Suppressor macrophage treated with lipopolysaccharide for 1 hour (primary cell): ENCODE measurements around the gene SREK1IP1.

Experiments used
- DNase-seq, 3 donors: peaks; one replicate each; pipeline ENCODE4 v3.0.0-alpha.2; 2020 to 2022

The SREK1IP1 gene

GRCh38 chr5:64768358-64769312 is at the start of gene SREK1IP1, which contains the start of gene CWC27:
Gene SREK1IP1 (minus strand): TSS chr5:64768691. CDS start chr5:64768517, 174 bp downstream.
Gene CWC27 (plus strand): TSS chr5:64768930. CDS start chr5:64769147, 217 bp downstream.
- DNase-seq = peak; percentile 90 to 92 (median 91)

GRCh38 chr5:64818245-64818644 is 49.8 kb upstream of the SREK1IP1 start:
- no peak for DNase-seq

- DNase-seq = no peak
Observed at GRCh38 chr5:64814073-64814472, 45.6 kb upstream of the SREK1IP1 start.

GRCh38 chr5:64811050-64811640 is 42.7 kb upstream of the SREK1IP1 start:
- DNase-seq = peak; percentile 66 to 80 (median 76)

GRCh38 chr5:64807520-64807919 is 39.0 kb upstream of the SREK1IP1 start:
- no peak for DNase-seq

- no peak for DNase-seq
Observed at GRCh38 chr5:64806537-64806936, 38.0 kb upstream of the SREK1IP1 start.

- no peak for DNase-seq
Observed at GRCh38 chr5:64800926-64801325, 32.4 kb upstream of the SREK1IP1 start.

- DNase-seq = no peak
Observed at GRCh38 chr5:64796301-64796700, 27.8 kb upstream of the SREK1IP1 start.

- DNase-seq = peak in 2 of 3 donors; percentile 20 to 24
Observed at GRCh38 chr5:64794053-64794770, 25.7 kb upstream of the SREK1IP1 start.

- DNase-seq = no peak
Observed at GRCh38 chr5:64792469-64792868, 24.0 kb upstream of the SREK1IP1 start.

- no peak for DNase-seq
Observed at GRCh38 chr5:64790210-64790609, 21.7 kb upstream of the SREK1IP1 start.

GRCh38 chr5:64789457-64789856 is 21.0 kb upstream of the SREK1IP1 start:
- no peak for DNase-seq

GRCh38 chr5:64788156-64788555 is 19.7 kb upstream of the SREK1IP1 start:
- no peak for DNase-seq

GRCh38 chr5:64786372-64786771 is 17.9 kb upstream of the SREK1IP1 start:
- DNase-seq = peak; percentile 4 to 46 (median 37)

- DNase-seq = peak; percentile 88 to 94 (median 92)
Observed at GRCh38 chr5:64784451-64785025, 16.0 kb upstream of the SREK1IP1 start.

GRCh38 chr5:64775291-64775690 is 6.8 kb upstream of the SREK1IP1 start:
- DNase-seq = peak; percentile 28 to 66 (median 63)

GRCh38 chr5:64773533-64773932 is 5.0 kb upstream of the SREK1IP1 start:
- DNase-seq = no peak

GRCh38 chr5:64771736-64772135 is 3.2 kb upstream of the SREK1IP1 start:
- DNase-seq = no peak

GRCh38 chr5:64769855-64770254 is 1.4 kb upstream of the SREK1IP1 start:
- DNase-seq = no peak

- peak in 1 of 3 donors; percentile 13 for DNase-seq
Observed at GRCh38 chr5:64767959-64768357, 533 bp downstream of the SREK1IP1 start.

GRCh38 chr5:64766941-64767340 is 1.6 kb downstream of the SREK1IP1 start:
- peak; percentile 17 to 44 (median 39) for DNase-seq

- DNase-seq = no peak
Observed at GRCh38 chr5:64765804-64766504, 2.5 kb downstream of the SREK1IP1 start.
